PC-3 (cell line): Measurements from ENCODE around the gene KLHL2. TPM values are rescaled to one million over a fixed set of nuclear protein-coding genes. Genes with fewer than 3 reads are reported as not detected.
A peak's percentile ranks its signal among the peaks of the same experiment; 100 is the strongest.

Source experiments
- ATAC-seq: fragments of 200-7000 bp; cut with Tn5 transposase; 2 replicates; pipeline ENCODE4 v1.9.1; 2020; ENCODE audit warnings: mild to moderate bottlenecking, moderate library complexity
- BruUV-seq: library from RNA; stranded (reverse); fragments of 400-500 nt; replicated peaks from 2 replicates; lab custom pipeline; 2021; lab: Mats Ljungman, UMichigan
- CTCF ChIA-PET: fragments of 300-600 bp; sonication (Branson Sonifier 250); formaldehyde crosslinking; loops from one replicate; lab custom pipeline; 2022; ENCODE audit warnings: antibody characterized with exemption; lab: Charles Lee
- POLR2A ChIA-PET: fragments of 300-600 bp; sonication (Branson Sonifier 250); formaldehyde crosslinking; loops from one replicate; lab custom pipeline; 2022; ENCODE audit warnings: antibody characterized with exemption; ENCODE audit not compliant: unreplicated experiment; lab: Charles Lee
- DNase-seq: peaks from one replicate; pipeline ENCODE4 v3.0.0-alpha.2; 2015
- H2AFZ ChIP-seq: fragments of 300-600 bp; sonication (generic); 2 replicates; pipeline ENCODE4 v1.6.0; 2016; ENCODE audit warnings: antibody characterized with exemption, low read length
- H3F3A ChIP-seq: fragments of 300-600 bp; sonication (generic); one replicate; pipeline ENCODE4 v1.6.0; 2017; ENCODE audit warnings: antibody characterized with exemption, low read length, control low read depth, mild to moderate bottlenecking; ENCODE audit not compliant: unreplicated experiment
- H3K27ac ChIP-seq: fragments of 300-600 bp; sonication (generic); 2 replicates; pipeline ENCODE4 v1.5.1; 2016; ENCODE audit warnings: mild to moderate bottlenecking, low read length
- H3K27me3 ChIP-seq: fragments of 300-600 bp; sonication (generic); 2 replicates; pipeline ENCODE4 v1.6.1; 2016; ENCODE audit warnings: low read length, mixed read lengths
- H3K36me3 ChIP-seq: fragments of 300-600 bp; sonication (generic); 2 replicates; pipeline ENCODE4 v1.6.1; 2016; ENCODE audit warnings: low read depth, mixed run types, low read length, mixed read lengths
- H3K4me1 ChIP-seq: fragments of 300-600 bp; sonication (generic); 2 replicates; pipeline ENCODE4 v1.5.1; 2016; ENCODE audit warnings: low read length; ENCODE audit not compliant: insufficient read depth
- H3K4me2 ChIP-seq: fragments of 300-600 bp; sonication (generic); 2 replicates; pipeline ENCODE4 v1.6.0; 2016; ENCODE audit warnings: low read length
- H3K4me3 ChIP-seq: fragments of 300-600 bp; sonication (generic); 2 replicates; pipeline ENCODE4 v1.5.1; 2016; ENCODE audit warnings: mild to moderate bottlenecking, low read length, mixed read lengths
- H3K79me2 ChIP-seq: fragments of 300-600 bp; sonication (generic); 2 replicates; pipeline ENCODE4 v1.6.1; 2017; ENCODE audit warnings: low read length, mixed read lengths
- H3K9ac ChIP-seq: fragments of 300-600 bp; sonication (generic); 2 replicates; pipeline ENCODE4 v1.6.0; 2016; ENCODE audit warnings: mild to moderate bottlenecking, low read length
- H3K9me2 ChIP-seq: fragments of 300-600 bp; sonication (generic); replicated peaks from 2 replicates; pipeline ENCODE4 v1.6.1; 2016; ENCODE audit warnings: mixed run types, low read length, mixed read lengths
- H3K9me3 ChIP-seq: fragments of 300-600 bp; sonication (generic); 2 replicates; pipeline ENCODE4 v1.6.1; 2016; ENCODE audit warnings: low read length, mixed read lengths
- H4K20me1 ChIP-seq: fragments of 300-600 bp; sonication (generic); 2 replicates; pipeline ENCODE4 v1.6.1; 2016; ENCODE audit warnings: low read length, mixed read lengths
- EZH2 ChIP-seq: fragments of 300-600 bp; sonication (generic); IDR thresholded peaks from one replicate; pipeline ENCODE4 v1.6.1; 2017; ENCODE audit warnings: antibody characterized with exemption, mild to moderate bottlenecking, low read length; ENCODE audit not compliant: unreplicated experiment
- EZH2phosphoT487 ChIP-seq: fragments of 300-600 bp; sonication (generic); IDR thresholded peaks from 2 replicates; pipeline ENCODE4 v1.6.1; 2018; ENCODE audit warnings: mild to moderate bottlenecking, antibody characterized with exemption, low read length, borderline replicate concordance
- intact Hi-C: fragments of 100-400 bp; cut with micrococcal nuclease; formaldehyde crosslinking; loops from 2 replicates; pipeline ENCODE4 v1.9.0; 2023
- total RNA-seq: library from RNA; depleted of rRNA; stranded (reverse); fragments of >200 nt; gene quantifications from 2 replicates; pipeline ENCODE4 v1.2.3, GENCODE V29; 2014
- TF ChIP-seq, protein P1 (sequence below): fragments of 300-600 bp; sonication (generic); conservative IDR thresholded peaks from 2 replicates; pipeline ENCODE4 v1.5.1; 2017; ENCODE audit warnings: antibody characterized with exemption, low read depth, mild to moderate bottlenecking, low read length

KLHL2 gene
- total RNA-seq, 1 experiment from 2014 or later: 10.0 TPM

GRCh38 chr4:165328708-165329107, 121.3 kb downstream of the KLHL2 start:
- no TSS peak for BruUV-seq
- peak overlapping the region; percentile 85; the same call in 1 of the 2 replicates for H3K9ac ChIP-seq
- no peaks in the 10 kb centered on the region for H3K27me3 ChIP-seq
- H3K9me3 ChIP-seq: no peaks in the 10 kb centered on the region
- H3K9me2 ChIP-seq: no peaks in the 10 kb centered on the region
- H4K20me1 ChIP-seq: 0 out of 2 replicates have a peak, but pooled peaks cover 13% of the 10 kb centered on the region
- peaks cover 15% of the 10 kb centered on the region; the same call in 1 of the 2 replicates for H3K36me3 ChIP-seq
- H3K27ac ChIP-seq: no peak overlapping the region
- H3K4me2 ChIP-seq: peak overlapping the region; percentile 83
- H2AFZ ChIP-seq: no peak overlapping the region
- H3K4me1 ChIP-seq: peaks cover 17% of the 10 kb centered on the region
- TF ChIP-seq EZH2phosphoT487 (no peak), EZH2 (no peak)
- TF ChIP-seq, protein P1, sequence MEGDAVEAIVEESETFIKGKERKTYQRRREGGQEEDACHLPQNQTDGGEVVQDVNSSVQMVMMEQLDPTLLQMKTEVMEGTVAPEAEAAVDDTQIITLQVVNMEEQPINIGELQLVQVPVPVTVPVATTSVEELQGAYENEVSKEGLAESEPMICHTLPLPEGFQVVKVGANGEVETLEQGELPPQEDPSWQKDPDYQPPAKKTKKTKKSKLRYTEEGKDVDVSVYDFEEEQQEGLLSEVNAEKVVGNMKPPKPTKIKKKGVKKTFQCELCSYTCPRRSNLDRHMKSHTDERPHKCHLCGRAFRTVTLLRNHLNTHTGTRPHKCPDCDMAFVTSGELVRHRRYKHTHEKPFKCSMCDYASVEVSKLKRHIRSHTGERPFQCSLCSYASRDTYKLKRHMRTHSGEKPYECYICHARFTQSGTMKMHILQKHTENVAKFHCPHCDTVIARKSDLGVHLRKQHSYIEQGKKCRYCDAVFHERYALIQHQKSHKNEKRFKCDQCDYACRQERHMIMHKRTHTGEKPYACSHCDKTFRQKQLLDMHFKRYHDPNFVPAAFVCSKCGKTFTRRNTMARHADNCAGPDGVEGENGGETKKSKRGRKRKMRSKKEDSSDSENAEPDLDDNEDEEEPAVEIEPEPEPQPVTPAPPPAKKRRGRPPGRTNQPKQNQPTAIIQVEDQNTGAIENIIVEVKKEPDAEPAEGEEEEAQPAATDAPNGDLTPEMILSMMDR: no peak
- ATAC-seq: no peak
- no peaks in the 10 kb centered on the region for H3F3A ChIP-seq
- H3K79me2 ChIP-seq: peaks cover 59% of the 10 kb centered on the region
- ChIA-PET CTCF (no interaction called here), POLR2A (interaction anchor here (0.8 kb wide), 1 partner anchor 21 kb away, joined by 3 read pairs; no protein-coding TSS in a partner anchor)
- no peak for DNase-seq
- intact Hi-C loops: loop anchor here (5.0 kb wide), 2 partner anchors 196 to 216 kb away; partner anchors contain the start of gene TMEM192
- peak overlapping the region; percentile 96 for H3K4me3 ChIP-seq

DNA sequence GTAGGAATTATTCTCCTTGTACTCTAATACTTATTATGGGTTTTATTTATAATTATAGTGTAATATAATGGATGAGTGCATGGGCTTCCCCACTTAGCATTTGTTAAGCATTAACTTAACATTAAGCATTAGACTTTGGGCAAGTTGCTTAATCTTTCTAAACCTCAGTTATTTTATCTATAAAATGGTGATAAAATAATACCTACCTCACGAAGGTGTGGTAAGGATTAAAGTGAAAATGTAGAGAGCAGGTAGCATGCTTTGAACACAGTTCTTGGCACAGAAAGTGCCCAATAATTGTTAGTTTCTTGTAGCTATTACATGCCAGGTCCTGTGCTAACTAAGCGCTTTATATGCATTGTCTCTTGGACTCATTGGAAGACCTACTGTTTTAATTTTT, 122.7 kb downstream of the KLHL2 start:
- 0 out of 2 replicates have a peak, but pooled peaks cover 13% of the 10 kb centered on the region for H4K20me1 ChIP-seq
- H3K4me2 ChIP-seq: peak overlapping the region; percentile 12; the same call in 1 of the 2 replicates
- H3K36me3 ChIP-seq: peaks cover 20% of the 10 kb centered on the region
- BruUV-seq: no TSS peak
- no peaks in the 10 kb centered on the region for H3K9me2 ChIP-seq
- peaks cover 17% of the 10 kb centered on the region for H3K4me1 ChIP-seq
- H3K27me3 ChIP-seq: no peaks in the 10 kb centered on the region
- ChIA-PET POLR2A (no interaction called here), CTCF (interaction anchor here (0.7 kb wide), 1 partner anchor 12 kb away, joined by 4 read pairs; no protein-coding TSS in a partner anchor)
- no peaks in the 10 kb centered on the region for H3K9me3 ChIP-seq
- H3K79me2 ChIP-seq: peaks cover 59% of the 10 kb centered on the region
- no peak overlapping the region for H3K9ac ChIP-seq
- DNase-seq (no peak), ATAC-seq (no peak)
- H3K4me3 ChIP-seq: no peak overlapping the region
- intact Hi-C loops: no loop called here
- H3F3A ChIP-seq: no peaks in the 10 kb centered on the region
- no peak overlapping the region for H2AFZ ChIP-seq
- no peak overlapping the region for H3K27ac ChIP-seq
- TF ChIP-seq, protein P1: no peak
- TF ChIP-seq EZH2 (no peak), EZH2phosphoT487 (no peak)

GRCh38 chr4:165330666-165331065, 123.3 kb downstream of the KLHL2 start:
- no peak overlapping the region for H3K27ac ChIP-seq
- no peaks in the 10 kb centered on the region for H3K27me3 ChIP-seq
- H4K20me1 ChIP-seq: 0 out of 2 replicates have a peak, but pooled peaks cover 13% of the 10 kb centered on the region
- H3K4me1 ChIP-seq: peaks cover 13% of the 10 kb centered on the region
- H3K9me2 ChIP-seq: no peaks in the 10 kb centered on the region
- H3K4me3 ChIP-seq: no peak overlapping the region
- H3K4me2 ChIP-seq: peak overlapping the region; percentile 12; the same call in 1 of the 2 replicates
- no peak overlapping the region for H3K9ac ChIP-seq
- peaks cover 62% of the 10 kb centered on the region for H3K79me2 ChIP-seq
- no peak for ATAC-seq
- intact Hi-C loops: no loop called here
- H3F3A ChIP-seq: no peaks in the 10 kb centered on the region
- POLR2A ChIA-PET: no interaction called here
- TF ChIP-seq EZH2phosphoT487 (no peak), EZH2 (no peak)
- TF ChIP-seq, protein P1: no peak
- CTCF ChIA-PET: interaction anchor here (0.7 kb wide), 1 partner anchor 12 kb away, joined by 4 read pairs; no protein-coding TSS in a partner anchor
- no peak overlapping the region for H2AFZ ChIP-seq
- H3K9me3 ChIP-seq: no peaks in the 10 kb centered on the region
- DNase-seq: no peak
- H3K36me3 ChIP-seq: peaks cover 21% of the 10 kb centered on the region
- BruUV-seq: no TSS peak
